Measurements from ENCODE around the gene LLGL2. TPM values are rescaled to one million over a fixed set of nuclear protein-coding genes. Genes with fewer than 3 reads are reported as not detected.

LLGL2 gene
- total RNA-seq, 1 donor from 2014 or later: 2.0 TPM

GRCh38 chr17:75553295-75554110, 28.0 kb downstream of the LLGL2 start:
- H3K36me3 ChIP-seq: no peaks in the 10 kb centered on the region
- intact Hi-C loops (cut with micrococcal nuclease): no loop called here
- H3K27me3 ChIP-seq (ENCODE audit: low read depth): no peaks in the 10 kb centered on the region
- no peaks in the 10 kb centered on the region for H3K9me3 ChIP-seq (replicated peaks)
- no peak for DNase-seq
- no peak for TF ChIP-seq CTCF (IDR thresholded peaks at IDR 0.05; ENCODE audit: borderline replicate concordance)
- no peak overlapping the region for H3K27ac ChIP-seq (replicated peaks)
- H3K4me1 ChIP-seq: peaks cover 7% of the 10 kb centered on the region
- H3K4me3 ChIP-seq: no peak overlapping the region

- no peak for DNase-seq
- no peaks in the 10 kb centered on the region for H3K36me3 ChIP-seq
- no peak overlapping the region for H3K27ac ChIP-seq (replicated peaks)
- no peak for TF ChIP-seq CTCF (IDR thresholded peaks at IDR 0.05; ENCODE audit: borderline replicate concordance)
- H3K4me3 ChIP-seq: no peak overlapping the region
- intact Hi-C loops (cut with micrococcal nuclease): no loop called here
- no peaks in the 10 kb centered on the region for H3K27me3 ChIP-seq (ENCODE audit: low read depth)
- H3K9me3 ChIP-seq (replicated peaks): no peaks in the 10 kb centered on the region
- peaks cover 4% of the 10 kb centered on the region for H3K4me1 ChIP-seq
These were observed 30.2 kb downstream of the LLGL2 start for GRCh38 chr17:75555679-75556153.

- H3K27me3 ChIP-seq (ENCODE audit: low read depth): no peaks in the 10 kb centered on the region
- H3K36me3 ChIP-seq: no peaks in the 10 kb centered on the region
- peaks cover 4% of the 10 kb centered on the region for H3K4me1 ChIP-seq
- DNase-seq: no peak
- no peak overlapping the region for H3K27ac ChIP-seq (replicated peaks)
- intact Hi-C loops (cut with micrococcal nuclease): no loop called here
- H3K9me3 ChIP-seq (replicated peaks): no peaks in the 10 kb centered on the region
- no peak for TF ChIP-seq CTCF (IDR thresholded peaks at IDR 0.05; ENCODE audit: borderline replicate concordance)
- no peak overlapping the region for H3K4me3 ChIP-seq
These were observed 31.8 kb downstream of the LLGL2 start for GRCh38 chr17:75557075-75557851.

GRCh38 chr17:75557852-75558665, 32.6 kb downstream of the LLGL2 start:
- DNase-seq: no peak
- Histone ChIP-seq H3K4me1 (peaks cover 2% of the 10 kb centered on the region), H3K27me3 (ENCODE audit: low read depth) (no peaks in the 10 kb centered on the region), H3K9me3 (replicated peaks) (no peaks in the 10 kb centered on the region), H3K27ac (replicated peaks) (no peak overlapping the region), H3K4me3 (no peak overlapping the region), H3K36me3 (no peaks in the 10 kb centered on the region)
- intact Hi-C loops (cut with micrococcal nuclease): no loop called here
- TF ChIP-seq CTCF (IDR thresholded peaks at IDR 0.05; ENCODE audit: borderline replicate concordance): no peak

Data from left ventricle myocardium inferior (tissue), 1 donor.